Uterus (tissue), 2 donors: Measurements from ENCODE around the gene PKD2L1.
"Not testable (repeated sequence)": the region's sequence is repeated elsewhere in the genome, so short reads cannot be mapped to it uniquely, and the experiment has no call there.

Experiments used
- POLR2A ChIP-seq, 2 donors: fragments of 450-650 bp; IDR thresholded peaks; one replicate each; pipeline ENCODE4 v1.6.1; 2016; ENCODE audit warnings: antibody characterized with exemption in 2 of 2, mild to moderate bottlenecking in 1 of 2, moderate library complexity in 1 of 2
- TF ChIP-seq, protein P1 (sequence below), 4 experiments: fragments of 200-600 bp in 2 of 4; fragments of 450-650 bp in 2 of 4; sonication (generic) in 2 of 4; IDR thresholded peaks; one replicate each; pipeline ENCODE4 v1.5.1; 2016 to 2019; ENCODE audit warnings: antibody characterized with exemption in 4 of 4, mild to moderate bottlenecking in 2 of 4, moderate library complexity in 1 of 4

DNA sequence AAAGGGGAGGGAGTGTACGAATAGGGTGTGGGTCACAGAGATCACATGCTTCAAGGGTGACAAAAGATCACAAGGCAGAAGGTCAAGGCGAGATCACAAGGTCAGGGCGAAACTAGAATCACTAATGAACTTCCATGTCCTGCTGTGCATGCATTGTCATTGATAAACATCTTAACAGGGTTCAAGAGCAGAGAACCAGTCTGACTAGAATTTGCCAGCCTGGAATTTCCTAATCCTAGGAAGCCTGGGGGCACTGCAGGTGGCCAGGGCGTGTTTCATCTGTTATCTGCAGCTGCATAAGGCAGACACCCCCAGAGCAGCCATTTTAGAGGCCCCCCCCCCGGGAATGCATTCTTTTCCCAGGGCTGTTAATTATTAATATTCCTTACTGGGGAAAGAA lies 28.9 kb downstream of the PKD2L1 start:
- not testable (repeated sequence) for TF ChIP-seq POLR2A (IDR thresholded peaks at IDR 0.05)
- TF ChIP-seq, protein P1, sequence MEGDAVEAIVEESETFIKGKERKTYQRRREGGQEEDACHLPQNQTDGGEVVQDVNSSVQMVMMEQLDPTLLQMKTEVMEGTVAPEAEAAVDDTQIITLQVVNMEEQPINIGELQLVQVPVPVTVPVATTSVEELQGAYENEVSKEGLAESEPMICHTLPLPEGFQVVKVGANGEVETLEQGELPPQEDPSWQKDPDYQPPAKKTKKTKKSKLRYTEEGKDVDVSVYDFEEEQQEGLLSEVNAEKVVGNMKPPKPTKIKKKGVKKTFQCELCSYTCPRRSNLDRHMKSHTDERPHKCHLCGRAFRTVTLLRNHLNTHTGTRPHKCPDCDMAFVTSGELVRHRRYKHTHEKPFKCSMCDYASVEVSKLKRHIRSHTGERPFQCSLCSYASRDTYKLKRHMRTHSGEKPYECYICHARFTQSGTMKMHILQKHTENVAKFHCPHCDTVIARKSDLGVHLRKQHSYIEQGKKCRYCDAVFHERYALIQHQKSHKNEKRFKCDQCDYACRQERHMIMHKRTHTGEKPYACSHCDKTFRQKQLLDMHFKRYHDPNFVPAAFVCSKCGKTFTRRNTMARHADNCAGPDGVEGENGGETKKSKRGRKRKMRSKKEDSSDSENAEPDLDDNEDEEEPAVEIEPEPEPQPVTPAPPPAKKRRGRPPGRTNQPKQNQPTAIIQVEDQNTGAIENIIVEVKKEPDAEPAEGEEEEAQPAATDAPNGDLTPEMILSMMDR (IDR thresholded peaks at IDR 0.05): not testable (repeated sequence)
